ENCODE data around the gene MAP4K4. TPM values are rescaled to one million over a fixed set of nuclear protein-coding genes. Genes with fewer than 3 reads are reported as not detected.

The MAP4K4 gene
- total RNA-seq, 2 experiments from 2014 or later = 25.2 to 25.8 TPM

- POLR2A ChIA-PET = no interaction called here
- CTCF ChIA-PET = interaction anchor here (0.7 kb wide), 1 partner anchor 10 kb away, joined by 4 read pairs; no protein-coding TSS in a partner anchor
These were observed 119.1 kb downstream of the MAP4K4 start for GRCh38 chr2:101816598-101816997.

- CTCF ChIA-PET = interaction anchor here (0.7 kb wide), 1 partner anchor 11 kb away, joined by 4 read pairs; no protein-coding TSS in a partner anchor
- POLR2A ChIA-PET = no interaction called here
These were observed 120.0 kb downstream of the MAP4K4 start for GRCh38 chr2:101817481-101817880.

- ChIA-PET POLR2A (interaction anchor here (0.6 kb wide), 1 partner anchor 25 kb away, joined by 4 read pairs; no protein-coding TSS in a partner anchor), CTCF (no interaction called here)
These were observed 121.3 kb downstream of the MAP4K4 start for GRCh38 chr2:101818531-101819451.

GRCh38 chr2:101820519-101820918 is 123.0 kb downstream of the MAP4K4 start:
- ChIA-PET POLR2A (no interaction called here), CTCF (no interaction called here)

GRCh38 chr2:101821059-101821805 is 123.7 kb downstream of the MAP4K4 start:
- POLR2A ChIA-PET = interaction anchor here (0.6 kb wide), 1 partner anchor 160 kb away, joined by 3 read pairs; no protein-coding TSS in a partner anchor
- CTCF ChIA-PET = interaction anchor here (0.8 to 1.7 kb wide), 3 partner anchors 10 to 414 kb away, joined by 3 to 7 read pairs (median 3); no protein-coding TSS in a partner anchor

GRCh38 chr2:101821828-101822458 is 124.4 kb downstream of the MAP4K4 start:
- CTCF ChIA-PET = interaction anchor here (0.5 to 1.7 kb wide), 4 partner anchors 10 to 415 kb away, joined by 3 to 7 read pairs (median 3); no protein-coding TSS in a partner anchor
- POLR2A ChIA-PET = interaction anchor here (0.6 kb wide), 1 partner anchor 161 kb away, joined by 3 read pairs; no protein-coding TSS in a partner anchor

GRCh38 chr2:101823347-101823791 is 125.9 kb downstream of the MAP4K4 start:
- POLR2A ChIA-PET = no interaction called here
- CTCF ChIA-PET = interaction anchor here (0.6 to 0.9 kb wide), 2 partner anchors 97 to 117 kb away, joined by 3 read pairs; no protein-coding TSS in a partner anchor

- ChIA-PET POLR2A (no interaction called here), CTCF (interaction anchor here (0.9 kb wide), 1 partner anchor 98 kb away, joined by 3 read pairs; no protein-coding TSS in a partner anchor)
These were observed 126.4 kb downstream of the MAP4K4 start for GRCh38 chr2:101823859-101824258.

GRCh38 chr2:101826716-101827115 is 129.2 kb downstream of the MAP4K4 start:
- POLR2A ChIA-PET = no interaction called here
- CTCF ChIA-PET = interaction anchor here (0.5 kb wide), 1 partner anchor 622 kb away, joined by 5 read pairs; no protein-coding TSS in a partner anchor

GRCh38 chr2:101827246-101827645 is 129.7 kb downstream of the MAP4K4 start:
- CTCF ChIA-PET = no interaction called here
- POLR2A ChIA-PET = no interaction called here

GRCh38 chr2:101828257-101828656 is 130.8 kb downstream of the MAP4K4 start:
- POLR2A ChIA-PET = interaction anchor here (1.1 kb wide), 1 partner anchor 354 kb away, joined by 3 read pairs; the partner anchor contains the start of gene RFX8
- CTCF ChIA-PET = interaction anchor here (0.7 kb wide), 1 partner anchor 412 kb away, joined by 4 read pairs; no protein-coding TSS in a partner anchor

- POLR2A ChIA-PET = interaction anchor here (1.1 kb wide), 1 partner anchor 354 kb away, joined by 3 read pairs; the partner anchor contains the start of gene RFX8
- CTCF ChIA-PET = interaction anchor here (0.7 kb wide), 1 partner anchor 412 kb away, joined by 4 read pairs; no protein-coding TSS in a partner anchor
These were observed 131.3 kb downstream of the MAP4K4 start for GRCh38 chr2:101828673-101829334.

- CTCF ChIA-PET = no interaction called here
- POLR2A ChIA-PET = no interaction called here
These were observed 131.9 kb downstream of the MAP4K4 start for GRCh38 chr2:101829429-101829828.

- ChIA-PET CTCF (interaction anchor here (2.5 kb wide), 1 partner anchor 411 kb away, joined by 13 read pairs; no protein-coding TSS in a partner anchor), POLR2A (no interaction called here)
These were observed 132.6 kb downstream of the MAP4K4 start for GRCh38 chr2:101830146-101830545.

GRCh38 chr2:101830555-101830954 is 133.0 kb downstream of the MAP4K4 start:
- POLR2A ChIA-PET = no interaction called here
- CTCF ChIA-PET = interaction anchor here (0.7 to 2.5 kb wide), 5 partner anchors 9 to 412 kb away, joined by 3 to 13 read pairs (median 3); no protein-coding TSS in a partner anchor

- CTCF ChIA-PET = interaction anchor here (0.7 to 2.5 kb wide), 9 partner anchors 9 to 458 kb away, joined by 3 to 13 read pairs (median 3); partner anchors contain the start of gene RFX8
- POLR2A ChIA-PET = no interaction called here
These were observed 133.9 kb downstream of the MAP4K4 start for GRCh38 chr2:101831351-101831865.

- ChIA-PET POLR2A (no interaction called here), CTCF (interaction anchor here (0.6 to 2.5 kb wide), 7 partner anchors 10 to 459 kb away, joined by 3 to 13 read pairs (median 3); partner anchors contain the start of gene RFX8)
These were observed 134.6 kb downstream of the MAP4K4 start for GRCh38 chr2:101832114-101832513.

All from activated CD8-positive, alpha-beta memory T cell treated with anti-CD3 and anti-CD28 coated beads for 36 hours (primary cell).